Kasumi-1 (cell line): Measurements from ENCODE around the gene CRISPLD2.
"Not testable (repeated sequence)": the region's sequence is repeated elsewhere in the genome, so short reads cannot be mapped to it uniquely, and the experiment has no call there.

Experiments used
- DNase-seq, 2 experiments: peaks; one replicate each; lab custom pipeline; 2025; lab: John Stamatoyannopoulos, UW

Gene CRISPLD2

DNA sequence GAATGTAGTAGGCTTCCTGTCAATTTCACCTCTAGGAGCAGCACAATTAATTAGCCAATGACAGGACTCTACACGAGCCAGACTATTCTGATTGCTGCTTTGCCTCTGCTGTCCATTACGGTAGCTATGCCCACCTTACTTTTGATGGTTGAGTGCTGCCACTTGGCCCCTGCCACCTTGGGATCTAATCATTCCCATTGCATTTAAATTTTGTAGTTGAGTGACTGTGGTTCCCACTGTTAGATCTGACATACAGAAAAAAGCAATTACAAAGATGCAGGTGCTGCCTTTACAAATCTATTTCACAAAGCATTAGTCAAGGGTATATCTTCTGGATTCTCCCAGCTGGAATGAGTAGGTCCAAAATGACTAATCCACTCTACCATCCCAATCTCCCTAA, 39.9 kb downstream of the CRISPLD2 start:
- no peak for DNase-seq

DNA sequence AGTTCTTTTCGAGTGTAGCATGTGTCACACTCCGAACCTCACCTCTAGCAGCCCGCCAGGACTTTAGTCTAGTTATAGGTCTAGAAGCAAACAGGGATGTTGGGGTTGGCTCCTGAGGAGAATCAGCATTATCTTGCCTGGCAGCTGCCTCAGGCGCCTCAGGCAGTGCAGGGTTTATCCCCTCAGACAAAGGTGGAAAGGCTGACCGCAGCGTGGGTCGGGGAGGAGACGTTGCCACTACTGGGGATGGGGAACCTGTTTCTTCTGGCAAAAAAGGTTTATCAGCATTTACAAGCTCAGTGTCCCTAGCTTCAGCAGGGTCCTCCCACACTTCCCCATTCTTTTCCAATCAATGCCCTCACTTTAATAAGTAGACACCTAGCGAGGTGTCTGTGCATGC, 40.6 kb downstream of the CRISPLD2 start:
- DNase-seq, result no peak

DNA sequence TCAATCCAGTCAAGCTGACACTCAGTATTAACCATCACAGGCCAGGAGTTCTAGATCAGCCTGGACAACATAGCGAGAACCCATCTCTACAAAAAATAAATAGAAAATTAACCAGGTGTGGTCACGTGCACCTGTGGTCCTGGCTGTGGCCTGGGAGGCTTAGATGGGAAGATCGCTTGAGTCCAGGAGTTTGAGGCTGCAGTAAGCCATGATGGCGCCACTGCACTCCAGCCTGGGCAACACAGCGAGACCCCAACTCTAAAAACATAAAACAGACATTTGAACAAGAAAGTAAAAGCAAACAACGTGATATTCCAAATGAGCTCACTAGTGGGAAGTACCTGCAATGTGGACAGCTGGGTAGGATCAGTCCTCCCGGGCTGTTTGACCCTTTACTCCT, 41.9 kb downstream of the CRISPLD2 start:
- no peak for DNase-seq

DNA sequence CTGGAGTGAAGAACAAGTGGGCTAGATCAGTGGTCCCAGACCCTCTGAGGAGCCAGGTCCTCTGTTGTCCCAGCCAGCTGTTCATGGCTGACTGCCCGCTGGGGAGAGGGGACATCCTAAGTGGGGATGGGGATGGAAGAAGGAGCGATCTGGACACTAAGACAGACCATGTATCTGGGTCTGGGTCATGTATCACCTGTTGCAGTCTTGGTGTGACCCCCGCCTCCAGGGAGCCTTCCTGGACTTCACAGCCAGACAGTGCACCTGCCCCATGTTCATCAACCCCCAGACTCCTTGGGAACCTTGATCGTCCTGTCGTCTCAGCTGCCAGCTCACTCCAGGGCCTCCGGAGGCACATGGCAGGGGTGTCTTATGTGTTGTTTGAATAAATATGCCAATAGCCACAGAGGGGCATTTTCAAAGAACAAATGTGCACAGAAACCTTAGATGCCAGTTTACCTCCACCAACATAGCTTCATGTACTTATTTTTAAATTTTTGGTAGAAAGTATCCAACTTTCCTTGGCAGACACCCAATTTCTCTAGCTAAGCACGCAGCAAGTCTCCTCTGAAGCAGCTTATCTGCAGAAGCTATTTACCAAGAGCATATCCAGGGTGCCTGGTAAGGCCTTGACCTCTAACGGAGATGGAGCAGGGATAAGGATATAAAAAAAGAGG, 43.2 kb downstream of the CRISPLD2 start:
- no peak for DNase-seq

DNA sequence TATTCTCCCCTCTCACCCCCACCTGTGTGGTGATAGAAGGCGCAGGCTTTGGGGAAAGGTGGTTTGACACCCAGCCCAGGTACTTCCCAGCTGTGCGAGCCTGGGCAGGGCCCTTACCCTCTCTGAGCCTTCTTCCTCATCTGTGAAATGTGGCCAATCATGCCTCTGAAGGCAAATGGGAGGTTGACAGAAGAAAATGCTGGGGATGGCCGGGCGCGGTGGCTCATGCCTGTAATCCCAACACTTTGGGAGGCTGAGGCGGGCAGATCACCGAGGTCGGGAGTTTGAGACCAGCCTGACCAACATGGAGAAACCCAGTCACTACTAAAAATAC, 43.7 kb downstream of the CRISPLD2 start:
- DNase-seq, result no peak

DNA sequence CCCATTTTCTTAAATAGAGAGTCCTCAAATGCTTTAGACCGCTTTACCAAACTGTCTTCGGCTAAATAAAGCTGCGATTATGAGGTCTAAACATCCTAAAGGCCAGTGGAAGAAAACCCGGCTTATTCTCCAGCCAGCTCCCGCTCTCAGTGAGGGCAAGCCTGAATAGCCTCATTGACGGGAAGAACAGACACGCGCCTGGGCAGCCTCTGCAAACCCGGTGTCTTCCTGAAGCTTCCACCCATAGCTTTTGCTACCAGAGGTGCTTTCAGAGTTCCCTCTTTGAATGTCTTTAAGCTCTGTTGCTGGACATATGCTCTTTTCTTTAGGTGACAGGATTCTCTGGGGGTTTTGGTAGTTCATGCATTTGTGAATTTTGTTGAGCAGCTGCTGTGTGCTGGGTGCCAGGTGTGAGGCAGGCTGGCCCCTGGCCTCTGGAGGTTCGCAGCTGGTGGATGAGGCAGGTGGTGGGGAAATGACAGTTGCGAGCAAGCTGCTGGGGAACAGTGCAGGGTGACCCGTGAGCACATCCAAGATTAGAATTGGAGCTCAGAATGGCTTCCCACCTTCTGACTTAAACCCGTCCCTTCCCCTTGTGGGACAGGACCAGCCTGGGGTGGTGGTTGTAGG, 44.7 kb downstream of the CRISPLD2 start:
- no peak for DNase-seq

DNA sequence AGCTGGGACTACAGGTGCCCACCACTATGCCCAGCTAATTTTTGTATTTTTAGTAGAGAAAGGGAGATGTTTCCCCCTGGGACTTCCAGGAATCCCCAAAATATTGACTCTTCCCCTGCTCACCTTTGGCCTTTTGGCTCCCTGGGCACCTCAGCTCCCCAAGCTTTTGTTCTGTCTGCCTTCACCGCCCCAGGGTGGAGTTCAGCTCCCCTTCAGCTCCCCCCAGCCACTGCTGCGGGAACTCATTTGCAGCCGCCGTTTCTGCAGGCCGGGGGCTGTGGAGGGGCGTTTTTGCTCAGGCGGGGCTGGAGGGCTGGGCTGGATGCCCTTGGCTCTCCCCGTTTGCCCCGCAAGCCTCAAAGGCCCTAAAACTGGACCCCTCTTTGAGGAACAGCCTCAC, 47.9 kb downstream of the CRISPLD2 start:
- DNase-seq, result no peak

DNA sequence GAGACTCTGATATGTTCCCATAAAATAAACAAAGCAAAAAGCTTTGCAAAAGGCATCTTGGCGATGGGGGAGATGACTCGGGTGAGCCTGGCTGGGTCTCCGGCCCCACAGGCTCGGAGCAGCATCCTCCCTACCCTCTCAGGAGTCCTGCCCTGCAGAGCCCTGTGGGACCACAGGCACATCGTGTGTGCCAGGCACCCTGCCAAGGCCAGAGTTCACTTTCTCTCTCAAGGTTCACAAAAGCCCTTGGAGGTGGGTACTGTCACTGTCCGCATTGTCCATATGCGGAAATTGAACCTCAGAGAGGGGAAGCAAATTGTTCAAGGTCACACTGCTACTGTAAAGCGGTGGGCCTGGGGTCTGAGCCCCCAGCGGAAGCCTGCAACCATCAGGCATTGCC, 48.5 kb downstream of the CRISPLD2 start:
- no peak for DNase-seq

DNA sequence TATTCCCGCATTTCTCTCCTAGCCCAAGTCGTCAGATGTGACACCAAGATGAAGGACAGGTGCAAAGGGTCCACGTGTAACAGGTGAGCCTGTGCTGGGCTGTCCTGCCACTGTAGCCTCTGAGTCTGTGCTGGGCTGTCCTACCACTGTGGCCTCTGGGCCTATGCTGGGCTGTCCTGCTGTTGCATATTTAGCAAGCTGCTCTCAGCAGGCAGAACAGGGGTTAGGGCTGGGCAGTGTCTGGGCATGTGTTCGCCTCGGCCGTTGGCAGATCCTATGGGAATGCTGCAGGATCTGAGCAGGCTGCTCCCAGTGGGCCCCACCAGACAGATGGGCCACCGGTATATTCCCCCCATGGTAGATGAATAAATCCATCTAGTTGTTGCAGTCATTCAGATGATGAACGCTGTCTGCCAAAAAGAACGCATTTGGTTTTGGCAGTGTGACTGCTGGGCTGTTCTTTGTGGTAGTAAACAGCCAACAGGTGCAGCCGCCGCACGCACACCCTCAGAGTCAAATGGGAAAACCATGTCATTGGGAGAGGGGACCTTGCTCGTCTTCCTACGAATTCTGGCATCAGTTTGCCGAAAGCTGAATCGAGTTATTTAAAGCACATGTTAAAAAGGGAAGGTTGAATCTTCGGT, 49.2 kb downstream of the CRISPLD2 start:
- no peak for DNase-seq

DNA sequence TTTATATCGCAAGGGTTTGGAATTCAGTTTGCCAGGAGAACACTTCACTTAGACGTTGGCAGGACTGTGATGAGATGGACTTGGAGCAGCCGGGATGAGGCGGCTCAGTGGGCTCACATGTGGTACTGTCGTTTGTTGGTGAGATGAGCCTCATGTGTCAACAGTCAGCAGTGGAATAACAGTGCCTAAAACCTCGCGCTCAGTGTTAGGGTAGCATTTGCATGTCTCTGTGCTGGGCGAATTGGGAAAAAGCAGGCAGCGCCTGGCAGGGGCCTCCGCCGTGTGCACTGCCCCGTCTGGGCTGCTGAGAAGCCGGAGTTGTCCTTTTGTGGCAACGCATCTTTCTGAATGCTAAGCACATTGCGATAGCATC, 49.7 kb downstream of the CRISPLD2 start:
- no peak for DNase-seq

DNA sequence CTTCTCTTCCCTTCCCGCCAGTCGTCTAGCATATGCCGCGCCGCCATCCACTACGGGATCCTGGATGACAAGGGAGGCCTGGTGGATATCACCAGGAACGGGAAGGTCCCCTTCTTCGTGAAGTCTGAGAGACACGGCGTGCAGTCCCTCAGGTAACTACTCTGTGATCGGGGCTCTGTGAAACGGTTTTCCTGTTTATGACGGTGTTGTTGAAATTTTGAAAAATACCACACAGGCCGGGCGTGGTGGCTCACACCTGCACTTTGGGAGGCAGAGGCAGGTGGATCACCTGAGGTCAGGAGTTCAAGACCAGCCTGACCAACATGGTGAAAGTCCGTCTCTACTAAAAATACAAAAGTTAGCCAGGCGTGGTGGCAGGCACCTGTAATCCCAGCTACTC, 53.2 kb downstream of the CRISPLD2 start:
- not testable (repeated sequence) for DNase-seq

DNA sequence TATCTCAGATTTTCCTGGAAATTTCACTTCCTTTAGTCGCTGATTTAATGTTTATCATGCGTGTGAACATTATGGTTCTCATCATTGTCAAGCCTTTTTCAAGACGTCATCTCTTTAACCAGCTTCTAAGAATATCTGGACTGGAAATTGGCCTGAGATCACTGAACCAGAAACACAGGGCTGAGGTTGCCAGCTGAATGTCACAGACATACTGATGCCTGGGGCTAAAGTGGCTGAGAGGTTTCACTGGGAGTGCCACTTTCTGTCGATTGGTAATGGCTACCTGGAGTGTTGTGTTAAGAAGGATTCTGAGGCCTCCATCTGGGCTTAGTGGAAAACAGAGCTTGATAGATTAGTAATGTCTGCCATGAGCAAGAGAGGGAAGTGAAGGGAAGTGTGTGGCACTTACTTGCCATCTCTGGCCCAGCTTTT, 54.2 kb downstream of the CRISPLD2 start:
- no peak for DNase-seq

DNA sequence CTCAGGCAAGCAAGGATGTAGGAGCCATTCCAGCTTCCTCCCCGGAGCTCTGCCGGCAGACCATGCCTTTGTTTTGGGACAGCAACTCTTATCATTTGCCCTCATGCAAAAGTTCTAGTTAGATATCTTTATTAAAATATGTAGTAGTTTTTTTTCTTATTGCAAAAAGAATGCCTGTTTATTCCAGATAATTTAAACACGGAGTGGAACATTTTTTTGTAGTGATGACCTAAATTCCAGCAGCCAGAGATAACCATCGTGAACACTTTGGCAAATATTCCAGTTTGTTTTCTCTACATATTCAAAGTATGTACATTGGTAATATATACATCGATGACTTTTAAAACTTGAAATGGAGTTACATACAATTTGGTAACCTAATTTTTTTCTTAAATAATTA, 54.8 kb downstream of the CRISPLD2 start:
- DNase-seq, result no peak

DNA sequence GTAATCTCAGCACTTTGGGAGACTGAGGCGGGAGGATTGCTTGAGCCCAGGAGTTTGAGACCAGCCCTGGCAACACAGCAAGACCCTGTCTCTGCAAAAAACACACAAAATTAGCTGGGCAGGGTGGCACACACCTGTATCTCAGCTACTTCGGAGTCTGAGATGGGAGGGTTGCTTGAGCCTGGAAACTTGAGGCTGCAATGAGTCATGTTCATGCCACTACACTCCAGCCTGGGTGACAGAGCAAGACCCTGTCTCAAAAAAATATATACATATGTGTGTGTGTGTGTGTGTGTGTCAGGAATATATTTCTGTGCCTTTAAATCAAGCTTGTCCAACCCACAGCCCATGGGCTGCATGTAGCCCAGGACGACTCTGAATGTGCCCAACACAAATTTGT, 55.2 kb downstream of the CRISPLD2 start:
- DNase-seq, result no peak

DNA sequence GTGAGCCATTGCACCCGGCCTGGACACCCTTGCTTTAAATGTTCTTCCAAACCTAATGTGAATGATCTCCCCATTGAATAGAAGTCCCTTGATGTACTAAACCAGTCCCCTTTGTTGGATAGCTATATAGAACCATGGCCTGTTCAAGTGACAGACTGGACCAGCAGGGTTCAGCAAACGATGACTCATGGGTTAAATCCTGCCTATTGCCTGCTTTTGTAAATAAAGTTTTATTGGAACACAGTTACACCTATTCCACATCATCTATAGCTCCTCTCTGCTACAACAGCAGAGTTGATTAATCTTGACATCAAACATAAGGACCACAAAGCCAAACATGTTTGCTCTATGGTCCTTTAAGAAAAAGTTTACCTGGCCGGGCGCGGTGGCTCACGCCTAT, 56.1 kb downstream of the CRISPLD2 start:
- no peak for DNase-seq

DNA sequence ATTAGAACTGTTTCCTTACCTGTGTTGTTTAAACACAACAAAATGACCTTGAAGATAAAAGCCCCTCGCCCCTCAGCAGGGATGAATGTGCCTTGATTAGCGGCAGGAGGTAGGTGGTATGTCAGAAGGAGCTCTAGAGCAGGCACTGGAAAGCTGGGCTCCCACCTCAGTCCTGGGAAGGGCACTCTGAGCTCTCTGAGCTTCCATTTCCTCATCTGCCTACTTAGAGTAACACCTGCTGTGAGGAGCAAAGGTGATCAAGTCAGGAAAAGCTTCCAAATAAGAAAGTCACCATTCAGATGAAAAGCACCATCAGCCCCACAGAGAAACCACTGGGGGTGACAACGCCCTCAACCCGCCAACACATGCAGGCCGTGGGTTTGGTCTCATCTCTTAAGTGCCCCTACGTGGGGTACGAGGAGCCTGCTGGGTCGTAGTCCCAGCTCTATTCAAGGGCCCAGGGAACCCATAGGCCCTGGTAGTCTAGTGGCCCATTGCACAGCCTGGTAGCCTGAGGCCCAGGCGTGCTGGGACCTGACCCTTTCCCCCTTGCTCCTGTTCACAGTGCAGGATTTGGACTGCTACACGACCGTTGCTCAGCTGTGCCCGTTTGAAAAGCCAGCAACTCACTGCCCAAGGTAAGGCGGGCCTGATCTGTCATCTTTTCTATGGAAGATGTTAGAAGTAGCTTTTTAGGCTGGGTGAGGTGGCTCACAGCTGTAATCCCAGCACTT, 57.3 kb downstream of the CRISPLD2 start:
- DNase-seq, result no peak

DNA sequence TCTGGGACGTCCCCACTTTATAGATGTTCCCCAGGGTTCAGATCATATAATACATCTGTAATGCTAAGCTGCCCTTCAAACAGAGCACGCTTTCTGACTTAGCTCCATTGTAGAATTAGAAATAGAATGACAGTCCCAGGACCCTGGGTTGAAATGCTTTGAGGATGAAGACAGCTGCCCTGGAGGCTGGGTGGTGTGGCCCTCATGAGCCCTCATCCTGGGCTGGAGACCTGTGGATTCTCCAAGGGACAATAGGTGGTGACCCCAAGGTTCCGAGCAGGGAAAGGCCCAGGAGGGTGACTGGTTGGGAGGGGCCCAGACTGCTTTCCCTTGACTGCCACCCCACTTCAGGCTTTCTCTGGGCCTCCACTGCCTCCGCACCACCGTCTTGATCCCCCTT, 59.0 kb downstream of the CRISPLD2 start:
- DNase-seq, result no peak

DNA sequence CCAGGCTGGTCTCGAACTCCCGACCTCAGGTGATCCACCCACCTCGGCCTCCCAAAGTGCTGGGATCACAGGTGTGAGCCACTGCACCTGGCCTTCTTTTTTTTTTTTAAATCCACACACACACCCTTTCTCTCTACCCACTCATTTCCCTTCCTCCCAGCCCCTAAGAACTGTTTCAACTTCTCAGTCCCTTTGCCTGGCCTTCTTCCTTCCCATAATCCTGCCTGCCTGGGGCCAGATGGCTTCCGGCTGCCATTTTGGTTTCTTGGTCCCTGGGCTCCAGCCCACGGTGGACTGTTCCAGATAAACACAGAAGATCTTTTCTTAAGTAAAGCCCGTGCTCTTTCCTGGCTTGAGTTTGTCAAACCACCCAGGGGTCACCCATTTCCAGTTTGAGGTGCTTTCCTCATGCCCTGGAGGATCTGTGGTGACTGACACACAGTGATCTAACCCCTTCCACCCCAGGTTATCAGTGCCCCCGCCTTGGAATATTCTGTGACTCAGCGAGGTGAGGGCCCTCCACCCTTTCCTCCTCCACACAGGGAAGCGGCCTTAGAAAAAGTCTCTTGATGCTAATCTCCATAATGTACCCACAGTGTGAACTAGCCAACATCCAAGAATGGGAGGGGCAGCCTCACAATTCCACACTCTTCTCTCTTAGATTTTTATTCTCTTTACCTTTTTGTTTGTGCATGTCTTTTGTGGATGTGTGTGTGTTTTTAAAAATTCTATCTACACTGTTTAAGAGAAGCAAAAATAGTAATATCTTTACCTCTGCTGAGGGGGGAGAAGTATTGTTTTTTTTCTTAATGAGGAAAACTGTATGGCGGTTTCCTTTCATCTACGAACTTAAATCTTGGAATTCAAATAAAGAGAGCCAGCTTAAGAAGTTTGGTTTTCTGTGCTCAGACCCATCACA, 60.0 kb downstream of the CRISPLD2 start:
- no peak for DNase-seq

DNA sequence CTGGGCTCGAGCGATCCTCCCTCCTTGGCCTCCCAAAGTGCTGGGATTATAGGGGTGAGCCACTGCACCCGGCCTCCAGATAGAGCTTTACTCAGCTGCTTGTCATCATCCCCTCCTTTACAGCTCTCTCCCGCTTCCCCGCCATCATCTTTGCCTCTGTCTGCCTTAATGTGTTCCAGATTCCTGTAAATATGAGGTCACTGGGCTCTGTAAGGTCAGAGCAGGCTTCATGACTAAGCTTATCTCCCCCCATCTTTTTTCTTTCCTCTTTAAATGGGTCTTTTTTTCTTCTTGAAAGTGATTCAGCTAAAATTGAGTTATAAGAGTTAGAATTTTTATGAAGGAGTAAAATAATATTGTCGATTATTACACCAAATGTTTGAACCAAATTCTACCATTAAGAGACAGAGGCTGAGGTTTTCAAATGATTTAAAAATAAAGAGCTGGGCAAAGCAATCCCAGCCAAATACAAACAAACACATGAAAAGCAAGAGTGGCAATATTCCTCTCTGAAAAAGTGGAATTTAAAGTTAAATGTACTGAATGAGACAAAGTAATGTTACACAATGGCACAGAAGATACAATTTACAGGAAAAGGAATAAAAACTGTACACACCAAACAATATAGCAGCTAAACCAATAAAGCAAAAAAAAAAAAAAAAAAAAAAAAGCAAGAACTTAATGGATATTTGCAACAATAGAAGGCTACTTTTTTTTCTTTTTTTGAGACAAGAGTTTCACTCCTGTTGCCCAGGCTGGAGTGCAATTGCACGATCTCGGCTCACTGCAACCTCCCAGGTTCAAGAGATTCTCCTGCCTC, 62.1 kb downstream of the CRISPLD2 start:
- DNase-seq, result no peak

DNA sequence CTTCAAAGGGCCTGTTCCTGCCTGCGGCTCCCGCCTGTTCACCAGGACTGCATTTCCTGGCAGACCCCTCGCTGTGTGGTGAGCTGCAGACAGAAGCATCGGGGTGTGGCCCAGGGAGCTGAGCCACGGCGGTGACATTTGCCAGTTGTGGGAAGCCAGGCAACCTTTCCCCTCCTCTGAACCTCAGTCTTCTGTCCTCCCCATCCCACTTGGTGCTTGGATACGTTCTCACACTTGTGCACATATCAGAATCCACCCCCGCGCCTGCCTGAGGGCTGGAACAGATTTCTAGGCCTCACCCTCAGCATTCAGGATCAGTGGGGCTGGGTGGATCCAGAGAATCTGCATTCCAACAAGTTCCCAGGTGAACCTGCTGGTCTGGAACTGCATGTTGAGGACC, 63.5 kb downstream of the CRISPLD2 start:
- no peak for DNase-seq

DNA sequence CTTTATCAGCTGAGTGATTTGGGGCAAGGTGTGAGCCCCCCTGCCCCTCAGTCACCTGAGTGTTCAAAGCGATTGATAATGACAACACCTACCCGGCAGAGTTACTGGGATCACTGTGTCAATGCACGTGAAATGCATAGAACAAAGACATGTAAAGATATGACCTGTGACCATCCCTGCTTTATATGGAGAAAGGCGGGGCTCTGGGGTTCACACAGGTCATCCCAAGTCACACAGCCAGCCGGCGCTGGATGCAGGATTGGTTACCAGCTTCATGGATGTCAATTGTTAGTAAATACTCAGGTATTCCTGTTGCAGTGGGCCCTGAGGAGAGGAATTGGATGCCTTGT, 64.4 kb downstream of the CRISPLD2 start:
- DNase-seq, result no peak
